Pancreas (tissue), 10 donors: ENCODE measurements around the gene TP53RK. TPM values are rescaled to one million over a fixed set of nuclear protein-coding genes. Genes with fewer than 3 reads are reported as not detected.

Experiments used
- ATAC-seq, 4 donors: fragments of 200-7000 bp; cut with Tn5 transposase; one replicate each; pipeline versions ENCODE4 v1.8.0 to v1.9.1; 2020; ENCODE audit warnings: mild to moderate bottlenecking in 4 of 4, moderate library complexity in 4 of 4
- DNase-seq, 6 donors: peaks; one replicate each; pipeline ENCODE4 v3.0.0-alpha.2; 2020
- FAIRE-seq: peaks from 2 replicates; lab custom pipeline; 2012; peaks lifted over from hg19 to GRCh38; lab: Jason Lieb, UNC
- H3K27ac ChIP-seq, 4 donors: fragments of 200-600 bp; sonication (generic); 1 replicate in 3 of 4; 2 replicates in 1 of 4; pipeline versions ENCODE4 v1.5.0 to v1.8.0; 2020
- H3K27me3 ChIP-seq, 4 donors: fragments of 200-600 bp; one replicate each; pipeline ENCODE4 v1.8.0; 2021
- H3K36me3 ChIP-seq, 3 donors: fragments of 200-600 bp; sonication (generic) in 1 of 3; one replicate each; pipeline versions ENCODE4 v1.5.0 to v1.8.0; 2020 to 2021
- H3K4me1 ChIP-seq, 3 donors: fragments of 200-600 bp; one replicate each; pipeline ENCODE4 v1.8.0; 2021
- H3K4me3 ChIP-seq, 4 donors: fragments of 200-600 bp; sonication (generic) in 2 of 4; one replicate each; pipeline versions ENCODE4 v1.5.0 to v1.8.0; 2020 to 2021
- H3K9me3 ChIP-seq, 4 donors: fragments of 200-600 bp; one replicate each; pipeline ENCODE4 v1.8.0; 2021
- CTCF ChIP-seq, 4 donors: fragments of 200-600 bp; sonication (generic) in 3 of 4; IDR thresholded peaks; one replicate each; pipeline versions ENCODE4 v1.5.0 to v1.8.0; 2021; ENCODE audit warnings: antibody characterized with exemption in 4 of 4
- WGBS, 2 donors: extraction: QIAGEN DNeasy Blood & Tissue Kit; methylation state at CpG; one replicate each; pipeline ENCODE4 v1.1.7; 2013; 5-methylcytosine and 5-hydroxymethylcytosine counted together
- intact Hi-C, 3 donors: fragments of 100-400 bp; cut with DNase I; formaldehyde crosslinking; loops; one replicate each; pipeline versions ENCODE4 v1.11.1 to v1.14.2; 2022
- polyA plus RNA-seq, 2 donors: library from polyadenylated mRNA; stranded (reverse); fragments of 200-250 nt; gene quantifications; one replicate each; pipeline ENCODE4 v1.2.3, GENCODE V29; 2013
- total RNA-seq, 6 donors: library from RNA; stranded (reverse); fragmentation: NEBNext Ultra II Directional in 4 of 6; extraction: Animal tissue kit (Norgen Biotek cat#: 25700) in 4 of 6; gene quantifications; one replicate each; pipeline versions ENCODE4 v1.2.1 to v1.2.4, GENCODE V29; 2021 to 2023
- donor health status: healthy with polysubstance abuse.
- donor health status: DM: no; HTN: no; CAD: no; lungs with moderate emphysema.
- donor health status: DM: no; HTN: no; CAD: no.
- donor health status: control.
- donor health status: control.
- donor health status: Bipolar disorder and iron deficiency.
- donor health status: DM: yes; HTN: yes; CAD: no.
- donor health status: DM: no; HTN: no; CAD: no.
- donor health status: DM: no; HTN: no; CAD: no.
- donor health status: DM: yes; HTN: yes; CAD: no.

The TP53RK gene
- total and polyA plus RNA-seq, 8 donors = 2.5 to 6.1 (median 3.8) TPM

- Histone ChIP-seq H3K27me3 (no peaks in the 10 kb centered on the region), H3K36me3 (no peaks in the 10 kb centered on the region), H3K27ac (no peak overlapping the region), H3K4me1 (no peaks in the 10 kb centered on the region), H3K4me3 (no peak overlapping the region), H3K9me3 (no peaks in the 10 kb centered on the region)
- ATAC-seq = no peak
- 81 to 90% methylated on average over 12 of the region's 12 CpGs for WGBS, 2 donors
- FAIRE-seq = no peak
- TF ChIP-seq CTCF (IDR thresholded peaks at IDR 0.05) = no peak
- no peak for DNase-seq
- intact Hi-C loops = no loop called here
These were observed 46.8 kb downstream of the TP53RK start for GRCh38 chr20:46642265-46642968.

GRCh38 chr20:46641424-46641823 is 47.8 kb downstream of the TP53RK start:
- intact Hi-C loops = no loop called here
- no peaks in the 10 kb centered on the region for H3K36me3 ChIP-seq
- H3K27me3 ChIP-seq = no peaks in the 10 kb centered on the region
- DNase-seq = no peak
- H3K27ac ChIP-seq = no peak overlapping the region
- no peak overlapping the region for H3K4me3 ChIP-seq
- FAIRE-seq = no peak
- no peaks in the 10 kb centered on the region for H3K9me3 ChIP-seq
- no peak for TF ChIP-seq CTCF (IDR thresholded peaks at IDR 0.05)
- no peaks in the 10 kb centered on the region for H3K4me1 ChIP-seq
- no peak for ATAC-seq

GRCh38 chr20:46640536-46641311 is 48.5 kb downstream of the TP53RK start:
- ATAC-seq (peak in 3 of 4 donors; percentile 31 to 70 (median 66)), FAIRE-seq (no peak), DNase-seq (no peak)
- no peaks in the 10 kb centered on the region for H3K27me3 ChIP-seq
- intact Hi-C loops = no loop called here
- no peak overlapping the region for H3K4me3 ChIP-seq
- no peak for TF ChIP-seq CTCF (IDR thresholded peaks at IDR 0.05)
- no peaks in the 10 kb centered on the region for H3K4me1 ChIP-seq
- WGBS, 2 donors = 35 to 37% methylated on average over 14 of the region's 14 CpGs
- no peak overlapping the region for H3K27ac ChIP-seq
- H3K9me3 ChIP-seq = no peaks in the 10 kb centered on the region
- H3K36me3 ChIP-seq = no peaks in the 10 kb centered on the region

GRCh38 chr20:46640044-46640443 is 49.2 kb downstream of the TP53RK start:
- ATAC-seq (no peak), FAIRE-seq (no peak), DNase-seq (no peak)
- Histone ChIP-seq H3K9me3 (no peaks in the 10 kb centered on the region), H3K36me3 (no peaks in the 10 kb centered on the region), H3K27me3 (no peaks in the 10 kb centered on the region), H3K4me3 (no peak overlapping the region), H3K27ac (no peak overlapping the region), H3K4me1 (no peaks in the 10 kb centered on the region)
- WGBS, 2 donors = 88 to 94% methylated on average over 6 of the region's 6 CpGs
- no peak for TF ChIP-seq CTCF (IDR thresholded peaks at IDR 0.05)
- intact Hi-C loops = no loop called here

- 91 to 93% methylated on average over 3 of the region's 3 CpGs for WGBS, 2 donors
- TF ChIP-seq CTCF (IDR thresholded peaks at IDR 0.05) = no peak
- Histone ChIP-seq H3K4me3 (no peak overlapping the region), H3K4me1 (no peaks in the 10 kb centered on the region), H3K27ac (no peak overlapping the region), H3K27me3 (no peaks in the 10 kb centered on the region), H3K9me3 (no peaks in the 10 kb centered on the region), H3K36me3 (no peaks in the 10 kb centered on the region)
- intact Hi-C loops = no loop called here
- DNase-seq = no peak
- no peak for ATAC-seq
- FAIRE-seq = no peak
These were observed 49.7 kb downstream of the TP53RK start for GRCh38 chr20:46639587-46639986.
